HL-60 (cell line): Measurements from ENCODE around the gene STAMBPL1.

Experiments
- DNase-seq, 2 experiments: peaks; one replicate each; pipeline ENCODE4 v3.0.0-alpha.2; 2010 to 2020; ENCODE audit warnings: low read depth in 1 of 2, low spot score in 1 of 2
- H3K27ac ChIP-seq: fragments of 250-450 bp; sonication (Bioruptor Pico); replicated peaks from 2 replicates; pipeline ENCODE4 v1.5.1; 2020; ENCODE audit warnings: mild to moderate bottlenecking, moderate library complexity
- H3K27me3 ChIP-seq: fragments of 250-450 bp; sonication (Bioruptor Pico); 2 replicates; pipeline ENCODE4 v1.5.1; 2021; ENCODE audit warnings: mild to moderate bottlenecking, moderate library complexity; ENCODE audit not compliant: insufficient read depth, poor library complexity, severe bottlenecking
- H3K4me3 ChIP-seq: replicated peaks from 2 replicates; pipeline ENCODE4 v1.5.1; 2011; ENCODE audit warnings: mild to moderate bottlenecking, control low read depth, low read length; ENCODE audit not compliant: insufficient read depth
- GABPA ChIP-seq: IDR thresholded peaks from 2 replicates; pipeline ENCODE4 v1.6.1; 2012; ENCODE audit warnings: low read depth
- POLR2AphosphoS5 ChIP-seq: IDR thresholded peaks from 2 replicates; pipeline ENCODE4 v1.6.1; 2012; ENCODE audit warnings: low read depth
- SPI1 ChIP-seq: IDR thresholded peaks from 2 replicates; pipeline ENCODE4 v1.6.1; 2012; ENCODE audit warnings: low read depth, mild to moderate bottlenecking, borderline replicate concordance
- TF ChIP-seq, protein P1 (sequence below): IDR thresholded peaks from one replicate; pipeline ENCODE4 v1.5.1; 2011; ENCODE audit warnings: low read length, control low read depth, inconsistent platforms; ENCODE audit not compliant: insufficient read depth
- TF ChIP-seq, protein P2 (sequence below): IDR thresholded peaks from 2 replicates; pipeline ENCODE4 v1.6.1; 2012; ENCODE audit warnings: low read depth; ENCODE audit not compliant: insufficient replicate concordance

STAMBPL1 gene

DNA sequence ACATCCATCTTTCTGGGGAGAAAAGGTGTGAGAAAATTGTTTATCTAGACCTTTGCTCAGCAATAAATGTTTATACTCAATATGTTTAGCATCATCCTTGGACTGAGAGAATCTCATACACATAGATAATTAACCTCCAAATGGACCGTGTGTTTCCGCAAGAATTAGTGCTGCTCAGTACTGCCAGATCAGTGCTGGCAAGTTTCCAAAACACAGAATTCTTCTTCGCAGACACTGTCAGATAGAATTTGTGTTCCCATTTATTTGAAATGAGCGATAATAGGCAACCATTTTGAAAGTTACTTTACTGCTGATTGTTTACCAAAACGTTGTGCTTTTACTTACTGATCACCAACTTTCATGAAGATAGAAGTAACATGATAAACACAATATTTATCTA is 33.7 kb downstream of the STAMBPL1 start:
- DNase-seq: no peak
- H3K4me3 ChIP-seq: no peak overlapping the region
- H3K27me3 ChIP-seq: no peaks in the 10 kb centered on the region
- TF ChIP-seq, protein P1, sequence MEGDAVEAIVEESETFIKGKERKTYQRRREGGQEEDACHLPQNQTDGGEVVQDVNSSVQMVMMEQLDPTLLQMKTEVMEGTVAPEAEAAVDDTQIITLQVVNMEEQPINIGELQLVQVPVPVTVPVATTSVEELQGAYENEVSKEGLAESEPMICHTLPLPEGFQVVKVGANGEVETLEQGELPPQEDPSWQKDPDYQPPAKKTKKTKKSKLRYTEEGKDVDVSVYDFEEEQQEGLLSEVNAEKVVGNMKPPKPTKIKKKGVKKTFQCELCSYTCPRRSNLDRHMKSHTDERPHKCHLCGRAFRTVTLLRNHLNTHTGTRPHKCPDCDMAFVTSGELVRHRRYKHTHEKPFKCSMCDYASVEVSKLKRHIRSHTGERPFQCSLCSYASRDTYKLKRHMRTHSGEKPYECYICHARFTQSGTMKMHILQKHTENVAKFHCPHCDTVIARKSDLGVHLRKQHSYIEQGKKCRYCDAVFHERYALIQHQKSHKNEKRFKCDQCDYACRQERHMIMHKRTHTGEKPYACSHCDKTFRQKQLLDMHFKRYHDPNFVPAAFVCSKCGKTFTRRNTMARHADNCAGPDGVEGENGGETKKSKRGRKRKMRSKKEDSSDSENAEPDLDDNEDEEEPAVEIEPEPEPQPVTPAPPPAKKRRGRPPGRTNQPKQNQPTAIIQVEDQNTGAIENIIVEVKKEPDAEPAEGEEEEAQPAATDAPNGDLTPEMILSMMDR: no peak
- TF ChIP-seq, protein P2, sequence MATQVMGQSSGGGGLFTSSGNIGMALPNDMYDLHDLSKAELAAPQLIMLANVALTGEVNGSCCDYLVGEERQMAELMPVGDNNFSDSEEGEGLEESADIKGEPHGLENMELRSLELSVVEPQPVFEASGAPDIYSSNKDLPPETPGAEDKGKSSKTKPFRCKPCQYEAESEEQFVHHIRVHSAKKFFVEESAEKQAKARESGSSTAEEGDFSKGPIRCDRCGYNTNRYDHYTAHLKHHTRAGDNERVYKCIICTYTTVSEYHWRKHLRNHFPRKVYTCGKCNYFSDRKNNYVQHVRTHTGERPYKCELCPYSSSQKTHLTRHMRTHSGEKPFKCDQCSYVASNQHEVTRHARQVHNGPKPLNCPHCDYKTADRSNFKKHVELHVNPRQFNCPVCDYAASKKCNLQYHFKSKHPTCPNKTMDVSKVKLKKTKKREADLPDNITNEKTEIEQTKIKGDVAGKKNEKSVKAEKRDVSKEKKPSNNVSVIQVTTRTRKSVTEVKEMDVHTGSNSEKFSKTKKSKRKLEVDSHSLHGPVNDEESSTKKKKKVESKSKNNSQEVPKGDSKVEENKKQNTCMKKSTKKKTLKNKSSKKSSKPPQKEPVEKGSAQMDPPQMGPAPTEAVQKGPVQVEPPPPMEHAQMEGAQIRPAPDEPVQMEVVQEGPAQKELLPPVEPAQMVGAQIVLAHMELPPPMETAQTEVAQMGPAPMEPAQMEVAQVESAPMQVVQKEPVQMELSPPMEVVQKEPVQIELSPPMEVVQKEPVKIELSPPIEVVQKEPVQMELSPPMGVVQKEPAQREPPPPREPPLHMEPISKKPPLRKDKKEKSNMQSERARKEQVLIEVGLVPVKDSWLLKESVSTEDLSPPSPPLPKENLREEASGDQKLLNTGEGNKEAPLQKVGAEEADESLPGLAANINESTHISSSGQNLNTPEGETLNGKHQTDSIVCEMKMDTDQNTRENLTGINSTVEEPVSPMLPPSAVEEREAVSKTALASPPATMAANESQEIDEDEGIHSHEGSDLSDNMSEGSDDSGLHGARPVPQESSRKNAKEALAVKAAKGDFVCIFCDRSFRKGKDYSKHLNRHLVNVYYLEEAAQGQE: no peak
- TF ChIP-seq POLR2AphosphoS5: no peak
- H3K27ac ChIP-seq: no peak overlapping the region

DNA sequence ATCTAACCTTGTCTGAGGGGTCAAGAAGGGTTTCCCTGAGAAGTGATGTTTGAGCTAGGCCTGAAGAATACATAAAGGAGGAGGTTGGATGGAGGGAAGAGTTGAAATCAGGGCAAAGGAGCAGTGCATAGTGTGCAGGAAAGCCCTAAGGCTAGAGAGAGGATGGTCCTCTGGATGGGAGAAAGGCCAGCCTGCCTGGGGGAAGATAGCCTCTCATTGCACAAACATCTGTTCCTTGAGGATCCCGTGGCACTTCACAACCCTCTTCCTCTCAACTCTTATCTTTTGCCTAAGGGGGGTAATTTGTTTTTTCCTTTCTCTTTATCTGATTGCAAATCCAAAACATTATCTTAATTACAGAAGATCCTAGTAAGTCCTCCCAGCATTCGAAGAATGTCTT is 35.7 kb downstream of the STAMBPL1 start:
- TF ChIP-seq GABPA (no peak), POLR2AphosphoS5 (no peak), SPI1 (no peak)
- TF ChIP-seq, protein P2: no peak
- TF ChIP-seq, protein P1: no peak
- no peak overlapping the region for H3K27ac ChIP-seq
- H3K27me3 ChIP-seq: no peaks in the 10 kb centered on the region
- no peak overlapping the region for H3K4me3 ChIP-seq
- no peak for DNase-seq

DNA sequence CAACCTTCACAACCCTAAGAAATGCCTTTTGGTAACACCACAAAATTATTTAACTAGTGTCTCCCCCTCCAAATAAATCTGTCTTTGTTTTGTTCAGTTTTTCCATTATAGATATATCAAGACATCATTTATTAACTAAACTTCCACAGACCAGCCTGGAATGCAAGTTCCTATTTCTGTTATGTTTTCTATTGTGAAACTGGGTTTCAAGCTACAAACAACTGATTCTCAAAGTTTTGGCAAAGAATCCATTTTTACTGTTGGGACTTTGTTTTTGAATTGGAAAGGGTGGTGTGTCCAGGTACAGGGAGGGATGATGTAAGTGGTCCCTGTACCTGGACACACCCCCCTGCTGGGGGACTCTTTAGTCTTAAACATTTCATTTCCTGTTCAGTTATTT is 36.2 kb downstream of the STAMBPL1 start:
- TF ChIP-seq, protein P1: no peak
- TF ChIP-seq, protein P2: no peak
- TF ChIP-seq SPI1: no peak
- H3K27ac ChIP-seq: no peak overlapping the region
- DNase-seq: no peak

More for the DNA sequence above, 36.2 kb downstream of the STAMBPL1 start:
- H3K27me3 ChIP-seq: no peaks in the 10 kb centered on the region
- no peak overlapping the region for H3K4me3 ChIP-seq
